ENCODE results near the gene UBASH3A. TPM values are rescaled to one million over a fixed set of nuclear protein-coding genes. Genes with fewer than 3 reads are reported as not detected.

UBASH3A gene
- total RNA-seq, 1 donor from 2014 or later = not detected

GRCh38 chr21:42423685-42424084 is 20.0 kb downstream of the UBASH3A start:
- H3K9me3 Mint-ChIP-seq = no peaks in the 10 kb centered on the region
- TF ChIP-seq, protein P1, sequence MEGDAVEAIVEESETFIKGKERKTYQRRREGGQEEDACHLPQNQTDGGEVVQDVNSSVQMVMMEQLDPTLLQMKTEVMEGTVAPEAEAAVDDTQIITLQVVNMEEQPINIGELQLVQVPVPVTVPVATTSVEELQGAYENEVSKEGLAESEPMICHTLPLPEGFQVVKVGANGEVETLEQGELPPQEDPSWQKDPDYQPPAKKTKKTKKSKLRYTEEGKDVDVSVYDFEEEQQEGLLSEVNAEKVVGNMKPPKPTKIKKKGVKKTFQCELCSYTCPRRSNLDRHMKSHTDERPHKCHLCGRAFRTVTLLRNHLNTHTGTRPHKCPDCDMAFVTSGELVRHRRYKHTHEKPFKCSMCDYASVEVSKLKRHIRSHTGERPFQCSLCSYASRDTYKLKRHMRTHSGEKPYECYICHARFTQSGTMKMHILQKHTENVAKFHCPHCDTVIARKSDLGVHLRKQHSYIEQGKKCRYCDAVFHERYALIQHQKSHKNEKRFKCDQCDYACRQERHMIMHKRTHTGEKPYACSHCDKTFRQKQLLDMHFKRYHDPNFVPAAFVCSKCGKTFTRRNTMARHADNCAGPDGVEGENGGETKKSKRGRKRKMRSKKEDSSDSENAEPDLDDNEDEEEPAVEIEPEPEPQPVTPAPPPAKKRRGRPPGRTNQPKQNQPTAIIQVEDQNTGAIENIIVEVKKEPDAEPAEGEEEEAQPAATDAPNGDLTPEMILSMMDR (conservative IDR thresholded peaks at IDR 0.05) = no peak
- no peaks in the 10 kb centered on the region for H3K36me3 Mint-ChIP-seq (ENCODE audit: low read depth)
- no peak overlapping the region for H3K27ac Mint-ChIP-seq (ENCODE audit: unreplicated experiment)
- DNase-seq (ENCODE audit: low read depth, low spot score) = no peak
- H3K4me3 Mint-ChIP-seq = no peak overlapping the region
- H3K27me3 Mint-ChIP-seq (ENCODE audit: low read depth) = peaks cover 24% of the 10 kb centered on the region
- no peaks in the 10 kb centered on the region for H3K4me1 Mint-ChIP-seq

GRCh38 chr21:42424914-42425541 is 21.3 kb downstream of the UBASH3A start:
- no peaks in the 10 kb centered on the region for H3K9me3 Mint-ChIP-seq
- no peaks in the 10 kb centered on the region for H3K36me3 Mint-ChIP-seq (ENCODE audit: low read depth)
- TF ChIP-seq, protein P1 (conservative IDR thresholded peaks at IDR 0.05) = no peak
- H3K27ac Mint-ChIP-seq (ENCODE audit: unreplicated experiment) = no peak overlapping the region
- H3K4me3 Mint-ChIP-seq = no peak overlapping the region
- no peaks in the 10 kb centered on the region for H3K4me1 Mint-ChIP-seq
- peaks cover 26% of the 10 kb centered on the region for H3K27me3 Mint-ChIP-seq (ENCODE audit: low read depth)
- no peak for DNase-seq (ENCODE audit: low read depth, low spot score)

DNA sequence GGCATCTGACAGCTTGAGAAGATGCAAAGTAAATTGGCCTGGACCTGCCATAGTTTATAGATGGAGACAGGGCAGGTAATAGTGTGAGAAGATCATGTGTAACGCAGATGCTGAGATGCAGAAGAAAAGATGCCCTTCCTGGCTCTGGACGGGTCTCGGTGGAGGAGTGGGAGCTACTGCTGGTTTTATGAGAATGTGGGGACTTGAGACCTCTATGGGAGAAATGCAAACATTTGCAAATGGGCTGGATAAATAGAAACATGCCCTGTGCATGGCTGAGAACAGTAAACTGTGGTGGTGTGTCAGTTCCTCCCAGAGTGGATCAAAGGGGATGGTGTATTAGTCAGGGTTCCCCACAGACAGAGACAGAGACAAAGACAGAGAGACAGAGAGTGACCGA is 21.9 kb downstream of the UBASH3A start:
- Mint-ChIP-seq H3K4me1 (no peaks in the 10 kb centered on the region), H3K27ac (ENCODE audit: unreplicated experiment) (no peak overlapping the region), H3K27me3 (ENCODE audit: low read depth) (peaks cover 24% of the 10 kb centered on the region), H3K9me3 (no peaks in the 10 kb centered on the region), H3K36me3 (ENCODE audit: low read depth) (no peaks in the 10 kb centered on the region), H3K4me3 (no peak overlapping the region)
- DNase-seq (ENCODE audit: low read depth, low spot score) = no peak
- TF ChIP-seq, protein P1 (conservative IDR thresholded peaks at IDR 0.05) = no peak

- Mint-ChIP-seq H3K4me1 (no peaks in the 10 kb centered on the region), H3K4me3 (no peak overlapping the region), H3K36me3 (ENCODE audit: low read depth) (no peaks in the 10 kb centered on the region), H3K9me3 (no peaks in the 10 kb centered on the region), H3K27me3 (ENCODE audit: low read depth) (peaks cover 22% of the 10 kb centered on the region), H3K27ac (ENCODE audit: unreplicated experiment) (no peak overlapping the region)
- TF ChIP-seq, protein P1 (conservative IDR thresholded peaks at IDR 0.05) = no peak
- DNase-seq (ENCODE audit: low read depth, low spot score) = no peak
Measured at GRCh38 chr21:42426424-42426823, 22.7 kb downstream of the UBASH3A start.

GRCh38 chr21:42426876-42427480 is 23.3 kb downstream of the UBASH3A start:
- TF ChIP-seq, protein P1 (conservative IDR thresholded peaks at IDR 0.05) = no peak
- Mint-ChIP-seq H3K4me3 (no peak overlapping the region), H3K4me1 (no peaks in the 10 kb centered on the region), H3K27ac (ENCODE audit: unreplicated experiment) (no peak overlapping the region), H3K9me3 (no peaks in the 10 kb centered on the region), H3K27me3 (ENCODE audit: low read depth) (peaks cover 17% of the 10 kb centered on the region), H3K36me3 (ENCODE audit: low read depth) (no peaks in the 10 kb centered on the region)
- no peak for DNase-seq (ENCODE audit: low read depth, low spot score)
